Activated T-helper 1 cell treated with anti-CD3 and anti-CD28 coated beads, Interleukin-2, amount 50 U/mL, for 16 hours (primary cell): ENCODE results near the gene CMTM5.
"Not testable (repeated sequence)": the region's sequence is repeated elsewhere in the genome, so short reads cannot be mapped to it uniquely, and the experiment has no call there.

ENCODE experiments used
- DNase-seq, 2 donors: peaks; one replicate each; pipeline ENCODE4 v3.0.0-alpha.2; 2020; ENCODE audit warnings: low read depth in 1 of 2, low spot score in 1 of 2

Gene CMTM5

DNA sequence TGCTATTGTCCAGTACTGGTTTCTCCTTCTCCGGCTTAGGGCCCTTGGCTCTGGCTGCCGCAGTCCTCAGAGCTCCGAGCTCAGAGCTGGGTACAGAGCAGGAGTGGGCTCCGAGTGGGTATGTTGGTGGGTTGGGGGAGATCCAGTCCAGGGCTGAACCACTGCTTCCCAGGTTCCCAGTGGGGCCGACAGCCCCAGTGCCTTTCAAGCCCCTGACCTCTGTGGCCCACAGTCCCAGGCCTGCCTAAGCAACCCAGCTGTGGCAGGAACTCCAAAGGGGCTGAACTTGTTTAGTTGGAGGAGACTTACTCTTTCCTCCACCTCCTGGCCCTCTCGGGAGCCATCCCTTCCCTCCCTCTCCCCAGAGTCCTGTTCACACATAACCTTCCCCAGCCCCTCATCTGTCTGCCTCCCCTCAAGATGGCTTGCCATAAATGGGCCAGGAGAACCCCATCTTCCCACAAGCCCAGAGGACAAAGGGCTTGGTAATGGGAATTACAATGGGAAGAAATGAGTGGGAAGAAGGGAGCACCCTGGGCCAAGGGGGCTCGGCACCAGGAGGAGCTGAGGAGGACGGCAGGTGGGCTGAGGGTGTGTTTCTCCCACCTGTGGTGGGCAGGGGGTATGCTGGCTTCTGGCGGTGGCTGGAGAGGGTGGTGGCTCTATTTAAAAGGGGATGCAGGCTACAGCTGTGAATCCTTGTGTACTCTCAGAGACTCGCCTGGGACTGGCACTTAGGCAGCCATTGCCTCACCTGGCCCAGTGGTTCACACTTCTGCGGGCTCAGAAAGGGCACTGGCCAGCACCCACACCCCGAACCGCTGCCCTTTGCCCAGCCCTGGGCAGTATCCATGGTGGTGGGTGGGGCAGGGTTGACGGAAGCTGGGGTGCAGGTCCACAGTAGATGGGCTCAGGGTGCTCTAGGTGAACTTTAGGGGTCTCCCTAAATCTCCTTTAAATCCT lies 35.0 kb downstream of the CMTM5 start:
- no peak for DNase-seq

DNA sequence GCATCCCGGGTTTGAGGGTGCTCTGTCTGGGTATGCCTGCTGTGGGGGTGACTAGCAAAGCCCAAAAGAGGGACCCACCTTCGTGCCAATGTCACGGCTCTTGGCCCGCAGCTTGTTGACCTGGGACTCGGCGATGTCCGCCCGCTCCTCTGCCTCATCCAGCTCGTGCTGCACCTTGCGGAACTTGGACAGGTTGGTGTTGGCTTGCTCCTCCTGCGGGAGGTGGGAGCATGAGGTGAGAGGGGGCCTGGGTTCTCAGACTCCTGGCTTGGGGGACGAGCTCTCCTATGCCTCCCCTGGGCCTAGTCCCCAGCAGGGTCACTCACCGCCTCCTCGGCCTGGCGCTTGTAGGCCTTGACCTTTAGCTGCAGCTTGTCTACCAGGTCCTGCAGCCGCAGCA lies 36.8 kb downstream of the CMTM5 start:
- no peak for DNase-seq

DNA sequence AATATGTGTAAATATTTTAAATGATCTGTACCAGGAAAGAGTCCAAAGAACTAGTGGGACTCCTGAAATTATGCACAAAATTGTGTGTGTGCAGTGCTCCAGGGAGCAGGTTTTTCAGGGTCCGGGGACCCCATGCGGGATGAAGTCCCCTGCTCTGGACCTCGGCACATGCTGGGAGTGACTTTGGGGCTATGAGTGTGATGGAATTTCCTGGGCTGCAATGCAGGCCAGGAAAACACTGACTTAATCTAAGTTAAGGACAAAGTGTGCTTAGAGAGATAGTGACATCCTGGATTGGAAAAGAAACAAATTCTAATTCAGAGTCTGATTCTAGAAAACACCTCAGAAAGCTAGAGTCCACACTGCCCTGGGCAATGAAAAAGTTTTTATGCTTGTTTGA lies 37.4 kb downstream of the CMTM5 start:
- DNase-seq: no peak

DNA sequence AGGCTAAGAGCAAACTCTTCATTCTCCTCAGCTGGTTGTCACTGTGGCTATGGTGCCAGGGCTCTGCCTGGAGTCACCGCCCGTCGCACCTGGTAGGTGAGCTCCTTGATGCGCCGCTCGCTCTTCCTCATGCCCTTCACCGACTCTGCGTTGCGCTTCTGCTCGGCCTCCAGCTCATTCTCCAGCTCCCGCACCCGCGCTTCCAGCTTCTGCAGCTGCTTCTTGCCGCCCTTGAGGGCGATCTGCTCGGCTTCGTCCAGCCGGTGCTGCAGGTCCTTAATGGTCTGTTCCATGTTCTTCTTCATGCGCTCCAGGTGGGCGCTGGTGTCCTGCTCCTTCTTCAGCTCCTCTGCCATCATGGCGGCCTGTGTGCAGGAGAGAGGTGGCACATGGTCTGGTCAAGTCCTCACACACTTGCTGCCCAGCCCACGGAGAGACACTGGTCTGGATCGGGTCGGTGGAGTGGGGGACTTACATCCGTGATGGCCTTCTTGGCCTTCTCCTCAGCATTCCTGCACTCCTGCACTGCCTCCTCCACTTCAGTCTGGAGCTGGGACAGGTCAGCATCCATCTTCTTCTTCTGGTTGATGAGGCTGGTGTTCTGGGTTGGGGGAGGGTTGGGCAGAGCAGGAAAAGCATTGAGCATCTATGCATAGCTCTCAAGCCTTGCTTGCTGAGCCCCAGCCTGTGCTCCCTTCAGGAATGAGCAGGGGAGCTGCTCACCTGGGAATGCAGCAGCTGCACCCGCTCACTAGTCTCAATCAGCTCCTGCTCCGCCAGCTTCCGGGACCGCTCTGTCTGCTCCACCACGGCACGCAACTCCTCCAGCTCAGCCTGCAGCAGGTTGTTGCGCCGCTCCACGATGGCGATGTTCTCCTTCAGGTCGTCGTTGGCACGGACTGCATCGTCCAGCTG lies 38.3 kb downstream of the CMTM5 start:
- no peak for DNase-seq

DNA sequence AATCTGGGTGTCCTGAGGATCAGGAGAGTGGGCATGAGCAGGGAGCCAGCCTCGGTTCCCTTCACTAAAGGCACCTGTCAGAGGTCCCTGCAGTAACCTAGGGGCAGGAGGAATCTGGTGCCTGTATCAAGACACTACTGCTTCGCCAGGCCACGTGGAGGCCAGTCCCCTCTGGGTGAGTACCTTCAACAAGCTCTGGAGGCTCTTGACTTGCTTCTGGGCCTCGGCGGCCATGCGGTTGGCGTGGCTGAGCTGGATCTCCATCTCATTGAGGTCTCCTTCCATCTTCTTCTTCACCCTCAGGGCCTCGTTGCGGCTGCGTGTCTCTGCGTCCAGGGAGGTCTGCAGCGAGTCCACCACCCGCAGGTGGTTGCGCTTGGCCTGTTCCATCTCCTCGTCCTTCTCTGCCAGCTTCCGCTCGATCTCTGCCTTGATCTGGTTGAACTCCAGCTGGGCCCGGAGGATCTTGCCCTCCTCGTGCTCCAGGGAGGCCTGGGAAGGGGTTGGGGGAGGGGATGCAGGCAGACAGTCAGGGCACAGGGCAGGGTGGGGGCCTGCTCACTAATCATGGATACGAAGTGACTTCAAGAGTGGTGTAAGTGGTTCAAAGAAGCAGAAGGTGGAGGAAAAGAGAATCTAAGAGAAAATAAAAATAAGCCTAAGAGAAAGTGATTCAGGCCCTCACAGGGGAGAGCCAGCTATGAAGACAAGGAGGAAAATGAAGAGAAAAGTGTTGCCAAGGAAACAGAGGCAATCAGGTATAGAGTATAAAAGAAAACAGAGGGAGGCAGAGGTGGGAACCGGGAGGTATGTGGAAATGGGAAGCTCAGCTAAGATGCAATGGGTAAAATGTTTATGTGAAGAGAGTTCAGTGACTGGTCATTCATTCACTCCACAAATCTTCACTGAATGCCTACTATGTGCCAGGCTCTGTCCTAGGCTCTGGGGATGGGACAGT lies 39.3 kb downstream of the CMTM5 start:
- DNase-seq: no peak

DNA sequence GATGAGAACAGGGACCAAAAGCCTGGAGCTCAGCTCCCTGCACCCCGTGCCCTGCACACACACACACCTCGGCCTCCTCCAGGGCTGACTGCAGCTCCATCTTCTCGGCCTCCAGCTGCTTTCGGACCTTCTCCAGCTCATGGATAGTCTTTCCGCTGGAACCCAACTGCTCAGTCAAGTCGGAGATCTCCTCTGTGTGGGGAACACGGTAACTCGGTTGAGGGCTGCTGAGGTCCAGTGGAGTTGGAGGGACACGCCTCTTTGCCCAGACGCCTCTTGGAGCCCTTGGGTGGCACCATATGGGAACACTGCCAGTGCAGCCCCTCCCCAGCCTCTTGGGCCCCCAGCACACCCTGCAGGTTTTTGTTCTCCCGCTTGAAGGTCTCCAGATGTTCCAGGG lies 40.0 kb downstream of the CMTM5 start:
- no peak for DNase-seq

DNA sequence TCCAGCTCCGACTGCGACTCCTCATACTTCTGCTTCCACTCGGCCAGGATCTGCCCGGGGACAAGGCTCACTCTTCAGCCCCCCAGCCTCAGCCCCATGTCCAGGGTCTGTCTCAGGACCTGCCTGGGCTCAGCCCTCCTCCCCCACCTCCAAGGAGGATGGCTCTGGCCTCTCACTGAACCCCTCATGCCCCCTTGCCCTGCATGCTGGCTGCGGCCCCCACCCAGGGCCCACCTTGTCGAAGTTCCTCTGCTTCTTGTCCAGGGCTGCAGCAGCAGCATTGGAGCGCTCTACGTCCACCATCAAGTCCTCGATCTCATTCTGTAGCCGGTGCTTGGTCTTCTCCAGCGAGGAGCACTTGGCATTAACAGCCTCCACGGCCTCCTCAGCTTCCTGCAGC lies 40.4 kb downstream of the CMTM5 start:
- not testable (repeated sequence) for DNase-seq

DNA sequence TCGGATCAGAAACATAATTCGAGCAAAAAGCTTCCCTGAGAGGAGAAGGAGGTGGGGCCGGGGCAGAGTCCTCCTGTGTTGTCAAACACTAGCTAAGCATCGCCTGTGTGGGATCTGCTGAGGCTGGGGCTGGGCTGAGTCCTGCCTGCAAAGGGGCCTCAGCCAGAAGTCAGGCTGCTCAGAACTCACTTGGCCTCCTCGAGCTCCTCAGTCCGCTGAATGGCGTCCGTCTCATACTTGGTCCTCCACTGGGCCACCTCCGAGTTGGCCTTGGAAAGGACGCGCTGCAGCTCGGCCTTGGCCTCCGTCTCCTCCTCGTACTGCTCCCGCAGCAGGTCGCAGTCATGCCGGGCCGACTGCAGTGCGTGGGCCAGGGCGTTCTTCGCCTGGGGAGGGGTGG lies 41.2 kb downstream of the CMTM5 start:
- no peak for DNase-seq

DNA sequence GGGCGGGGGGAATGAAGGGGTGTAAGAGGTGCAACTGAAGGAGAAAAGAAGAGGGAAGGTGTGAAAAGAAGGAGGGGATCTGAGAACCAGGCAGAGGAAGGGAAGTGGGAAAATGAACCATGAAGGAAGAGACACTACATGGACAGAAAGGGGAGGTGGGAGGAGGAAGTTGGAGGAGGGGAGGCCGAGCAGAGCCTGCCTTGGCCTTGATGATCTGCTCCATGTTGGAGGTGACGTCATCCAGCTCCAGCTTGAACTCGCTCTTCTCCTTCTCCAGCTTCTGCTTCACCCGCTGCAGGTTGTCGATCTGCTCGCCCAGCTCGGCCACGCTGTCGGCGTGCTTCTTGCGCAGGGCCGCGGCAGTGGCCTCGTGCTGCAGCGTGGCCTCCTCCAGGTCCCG lies 42.8 kb downstream of the CMTM5 start:
- DNase-seq: not testable (repeated sequence)

DNA sequence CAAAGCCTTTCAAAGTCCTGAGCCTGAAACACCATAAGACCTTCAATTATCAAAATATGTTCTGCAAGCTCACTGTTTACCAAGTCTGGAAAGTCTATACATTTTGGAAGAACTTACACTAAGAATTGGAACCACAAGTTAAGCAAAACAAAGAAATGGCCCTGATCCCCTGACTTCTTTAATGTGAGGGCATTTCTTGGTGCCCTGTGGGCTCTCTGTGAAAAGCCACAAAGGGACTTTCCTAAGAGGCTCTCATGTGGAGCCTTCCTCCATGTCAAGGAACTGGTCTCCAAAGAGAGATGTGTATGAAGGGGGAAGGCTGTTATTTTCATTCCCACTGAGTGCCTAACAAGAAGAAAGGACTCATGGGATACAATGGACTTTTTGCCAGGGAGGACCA lies 44.7 kb downstream of the CMTM5 start:
- no peak for DNase-seq

DNA sequence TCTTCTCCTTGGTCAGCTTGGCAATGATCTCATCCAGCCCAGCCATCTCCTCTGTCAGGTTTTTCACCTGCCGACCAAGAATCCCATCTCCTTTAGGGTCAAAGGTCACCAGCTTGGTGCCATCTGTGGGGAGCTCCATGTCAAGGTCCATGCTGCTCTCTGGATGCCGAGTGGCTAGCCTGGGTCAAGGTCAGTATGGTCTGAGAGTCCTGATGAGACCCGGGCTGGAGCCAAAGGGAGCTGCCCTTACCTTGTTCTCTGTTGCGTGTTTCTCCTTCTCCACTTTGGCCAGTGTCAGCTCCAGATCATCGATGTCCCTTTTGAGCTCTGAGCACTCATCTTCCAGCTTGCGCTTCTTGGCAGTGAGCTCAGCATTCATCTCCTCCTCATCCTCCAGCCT lies 46.8 kb downstream of the CMTM5 start:
- DNase-seq: no peak

DNA sequence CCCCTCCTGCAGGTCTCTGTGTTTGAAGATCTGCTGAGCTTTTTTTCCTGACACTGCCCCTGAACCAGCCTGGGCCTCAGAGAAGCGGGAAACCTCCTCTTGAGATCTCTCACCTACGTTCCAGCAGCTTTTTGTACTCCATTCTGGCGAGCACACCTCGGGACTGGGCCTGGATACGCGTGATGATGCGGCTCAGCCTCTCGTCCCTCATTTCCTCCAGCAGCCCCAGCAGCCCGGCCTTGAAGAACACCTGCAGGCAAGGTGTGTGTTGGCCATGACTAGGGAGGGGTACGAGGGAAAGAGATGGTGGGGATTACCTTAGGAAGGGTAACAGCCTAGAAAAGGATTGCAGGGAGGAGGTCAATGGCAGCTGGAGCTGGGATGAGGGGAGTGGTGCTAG lies 48.3 kb downstream of the CMTM5 start:
- no peak for DNase-seq

DNA sequence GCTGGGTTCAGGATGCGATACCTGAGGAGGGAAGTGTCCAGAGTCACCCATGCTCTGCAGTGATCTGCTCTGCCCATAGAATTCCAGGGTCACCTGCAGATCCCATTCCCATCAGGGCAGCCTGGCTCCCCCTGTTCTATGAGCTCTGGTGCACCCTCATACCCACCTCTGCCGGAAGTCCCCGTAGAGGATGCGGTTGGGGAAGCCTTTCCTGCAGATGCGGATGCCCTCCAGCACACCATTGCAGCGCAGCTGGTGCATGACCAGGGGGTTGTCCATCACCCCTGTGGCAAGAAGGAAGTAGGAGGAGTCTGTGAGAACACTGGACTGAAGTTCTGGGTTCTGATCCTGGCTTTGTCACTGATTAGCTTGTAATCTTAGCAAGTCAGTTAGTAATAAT lies 49.0 kb downstream of the CMTM5 start:
- not testable (repeated sequence) for DNase-seq

DNA sequence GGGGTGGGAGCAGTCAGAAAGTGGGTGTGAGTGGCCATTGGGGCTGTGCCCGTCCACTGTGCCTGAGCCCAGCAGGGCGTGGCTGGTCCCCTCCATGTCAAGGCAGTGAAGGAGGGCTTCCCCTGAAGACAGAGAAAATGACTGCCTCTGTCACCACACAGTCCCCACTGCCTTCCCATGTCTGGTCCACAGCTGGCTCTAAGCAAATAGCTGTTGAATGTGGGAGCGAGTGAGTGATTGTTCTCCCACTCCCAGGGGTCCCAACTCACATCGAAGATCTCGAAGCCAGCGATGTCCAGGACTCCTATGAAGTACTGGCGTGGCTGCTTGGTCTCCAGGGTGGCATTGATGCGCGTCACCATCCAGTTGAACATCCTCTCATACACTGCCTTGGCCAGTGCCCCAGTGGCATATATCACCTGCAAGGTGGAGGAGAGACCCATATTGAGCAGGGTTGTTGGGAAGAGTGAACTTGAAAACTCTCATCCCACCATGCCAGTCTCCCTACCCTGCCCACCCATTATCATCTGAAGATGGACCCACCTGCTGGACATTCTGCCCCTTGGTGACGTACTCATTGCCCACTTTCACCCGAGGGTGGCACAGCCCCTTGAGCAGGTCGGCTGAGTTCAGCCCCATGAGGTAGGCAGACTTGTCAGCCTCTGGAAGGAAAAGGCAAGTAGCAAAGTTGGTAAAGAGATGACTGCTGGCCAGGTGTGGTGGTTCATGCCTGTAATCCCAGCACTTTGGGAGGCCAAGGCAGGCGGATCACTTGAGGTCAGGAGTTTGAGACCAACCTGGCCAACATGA lies 52.0 kb downstream of the CMTM5 start:
- DNase-seq: no peak
